LHCN-M2 (cell line): Measurements from ENCODE around the gene MLNR. TPM values are rescaled to one million over a fixed set of nuclear protein-coding genes. Genes with fewer than 3 reads are reported as not detected.

Experiments used
- total RNA-seq: library from RNA; depleted of rRNA; stranded (reverse); fragments of >200 nt; gene quantifications from 2 replicates; pipeline ENCODE4 v1.2.3, GENCODE V29; 2014; rRNA removed

The MLNR gene
- total RNA-seq, 1 experiment from 2014 or later: not detected

Other genes starting within 250 kb of the MLNR start
- 60.8 and 70.7 TPM in 2 replicates for gene FNDC3A, start 244.4 kb upstream of the MLNR start, total RNA-seq
- gene CDADC1, start 27.6 kb downstream of the MLNR start, total RNA-seq: 1.5 and 2.6 TPM in 2 replicates
- 8.2 and 8.4 TPM in 2 replicates for gene CAB39L, start 223.7 kb downstream of the MLNR start, total RNA-seq
- 5.9 and 6.2 TPM in 2 replicates for gene SETDB2, start 223.9 kb downstream of the MLNR start, total RNA-seq